ENCODE data around the gene NTRK2. TPM values are rescaled to one million over a fixed set of nuclear protein-coding genes. Genes with fewer than 3 reads are reported as not detected.

NTRK2 gene
- total and polyA plus RNA-seq, 8 donors, result 6.0 to 31.4 (median 14.5) TPM

DNA sequence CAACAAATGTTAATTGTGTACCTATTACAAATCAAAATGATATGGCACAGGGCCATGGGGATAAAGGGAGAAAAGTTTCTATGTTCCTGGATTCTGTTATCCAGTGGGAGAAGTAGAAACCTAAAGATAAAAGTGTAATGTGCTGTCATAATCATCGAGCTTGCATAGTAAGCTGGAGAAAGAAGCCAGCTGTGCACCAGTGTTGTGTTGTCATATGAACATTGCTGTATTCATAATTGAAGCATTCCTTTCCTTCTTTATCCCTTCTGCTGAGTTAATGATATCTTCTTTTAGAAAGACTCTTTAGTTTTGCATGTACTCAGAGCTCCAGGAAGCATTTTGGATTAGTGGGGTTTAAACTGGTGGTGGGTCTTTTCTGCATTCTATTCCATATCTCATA is 39.5 kb downstream of the NTRK2 start:
- no peak for ATAC-seq
- WGBS, 2 donors, result 27 to 34% methylated on average over 1 of the region's 1 CpG
- Histone ChIP-seq H3K4me1 (no peaks in the 10 kb centered on the region), H3K9me3 (no peaks in the 10 kb centered on the region), H3K4me3 (no peak overlapping the region), H3K36me3 (no peaks in the 10 kb centered on the region), H3K27ac (no peak overlapping the region), H3K27me3 (no peaks in the 10 kb centered on the region)
- no peak for DNase-seq
- TF ChIP-seq CTCF (IDR thresholded peaks at IDR 0.05), result no peak
- intact Hi-C loops (cut with DNase I), result no loop called here
- no peak for FAIRE-seq

- H3K27ac ChIP-seq, result no peak overlapping the region
- H3K36me3 ChIP-seq, result no peaks in the 10 kb centered on the region
- H3K4me3 ChIP-seq, result no peak overlapping the region
- ATAC-seq (no peak), DNase-seq (no peak), FAIRE-seq (no peak)
- no peak for TF ChIP-seq CTCF (IDR thresholded peaks at IDR 0.05)
- 76 to 92% methylated on average over 4 of the region's 4 CpGs for WGBS, 2 donors
- intact Hi-C loops (cut with DNase I), result no loop called here
- H3K9me3 ChIP-seq, result no peaks in the 10 kb centered on the region
- H3K27me3 ChIP-seq, result no peaks in the 10 kb centered on the region
- H3K4me1 ChIP-seq, result no peaks in the 10 kb centered on the region
These were observed 41.3 kb downstream of the NTRK2 start for GRCh38 chr9:84710701-84711397.

- no peak for ATAC-seq
- no peak overlapping the region for H3K4me3 ChIP-seq
- no peak for DNase-seq
- intact Hi-C loops (cut with DNase I), result no loop called here
- no peak for TF ChIP-seq CTCF (IDR thresholded peaks at IDR 0.05)
- no peaks in the 10 kb centered on the region for H3K36me3 ChIP-seq
- no peaks in the 10 kb centered on the region for H3K9me3 ChIP-seq
- WGBS, 2 donors, result 62 to 63% methylated on average over 7 of the region's 7 CpGs
- no peaks in the 10 kb centered on the region for H3K27me3 ChIP-seq
- H3K27ac ChIP-seq, result peak overlapping the region in 1 of 4 donors; percentile 24
- FAIRE-seq, result no peak
- no peaks in the 10 kb centered on the region for H3K4me1 ChIP-seq
These were observed 41.9 kb downstream of the NTRK2 start for GRCh38 chr9:84711398-84711777.

- WGBS, 2 donors, result 67 to 72% methylated on average over 6 of the region's 6 CpGs
- peak overlapping the region in 1 of 4 donors; percentile 24 for H3K27ac ChIP-seq
These were observed 42.4 kb downstream of the NTRK2 start for GRCh38 chr9:84711936-84712335.

More at GRCh38 chr9:84711936-84712335, 42.4 kb downstream of the NTRK2 start:
- no peaks in the 10 kb centered on the region for H3K4me1 ChIP-seq
- ATAC-seq (peak in 3 of 4 donors; percentile 69 to 72 (median 70)), FAIRE-seq (no peak), DNase-seq (peak in 3 of 6 donors; percentile 16 to 46 (median 30))
- H3K36me3 ChIP-seq, result no peaks in the 10 kb centered on the region
- intact Hi-C loops (cut with DNase I), result no loop called here
- no peak for TF ChIP-seq CTCF (IDR thresholded peaks at IDR 0.05)
- no peaks in the 10 kb centered on the region for H3K9me3 ChIP-seq
- no peak overlapping the region for H3K4me3 ChIP-seq
- H3K27me3 ChIP-seq, result no peaks in the 10 kb centered on the region

All from pancreas (tissue), 10 donors.